ENCODE measurements around the gene SMARCA4.
"Not testable (repeated sequence)": the region's sequence is repeated elsewhere in the genome, so short reads cannot be mapped to it uniquely, and the experiment has no call there.

SMARCA4 gene

GRCh38 chr19:11041194-11041593, 80.4 kb downstream of the SMARCA4 start:
- no peak for DNase-seq

DNA sequence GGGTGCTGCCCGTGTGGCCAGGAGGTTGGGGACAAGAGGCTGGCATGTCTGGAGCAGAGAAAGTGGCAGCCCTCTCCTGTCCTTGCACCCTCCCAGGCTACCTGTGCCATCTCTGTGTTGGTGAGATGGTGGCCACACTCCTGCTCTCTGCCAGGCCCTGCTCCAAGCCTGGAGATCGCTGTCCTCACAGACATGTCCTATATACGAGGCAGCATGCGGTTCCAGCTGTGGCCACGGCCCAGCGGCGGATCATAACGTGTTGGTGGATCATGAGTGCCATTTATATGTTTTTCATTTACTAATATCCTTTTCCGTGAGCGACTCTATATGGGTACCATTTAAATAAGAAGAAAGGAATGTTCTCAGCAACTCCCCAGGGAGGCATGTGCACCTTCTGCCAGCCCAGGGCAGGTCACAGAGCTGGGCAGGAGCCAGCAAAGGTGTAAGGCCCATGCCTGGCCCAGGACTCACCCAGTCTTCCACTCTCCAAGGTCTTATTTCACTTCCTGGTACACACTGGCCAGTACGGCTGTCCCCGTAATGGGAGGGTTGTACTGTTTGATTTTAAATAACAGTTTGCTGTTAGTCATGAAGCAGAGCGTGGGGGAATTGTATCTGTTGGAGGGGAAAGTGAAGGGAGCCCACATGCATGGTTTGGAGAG, 81.3 kb downstream of the SMARCA4 start:
- DNase-seq: no peak

DNA sequence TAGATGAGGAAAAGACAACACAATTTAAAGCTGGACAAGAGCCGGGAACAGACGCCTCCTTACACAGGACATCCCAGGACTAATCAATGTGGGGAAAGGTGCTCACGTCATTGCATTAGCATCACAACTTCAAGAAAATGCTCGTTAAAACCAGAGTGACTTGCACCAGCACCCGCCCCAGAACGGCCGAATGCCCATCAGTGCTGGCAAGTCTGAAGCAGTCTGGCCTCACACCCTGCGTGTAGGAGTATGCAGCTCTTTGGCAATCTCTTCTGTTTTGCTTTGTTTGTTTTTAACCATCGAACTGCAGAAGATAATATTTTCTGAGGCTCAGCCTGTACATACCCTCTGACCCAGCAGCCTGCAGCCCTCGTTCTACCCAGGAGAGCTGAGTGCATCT, 83.6 kb downstream of the SMARCA4 start:
- no peak for DNase-seq

DNA sequence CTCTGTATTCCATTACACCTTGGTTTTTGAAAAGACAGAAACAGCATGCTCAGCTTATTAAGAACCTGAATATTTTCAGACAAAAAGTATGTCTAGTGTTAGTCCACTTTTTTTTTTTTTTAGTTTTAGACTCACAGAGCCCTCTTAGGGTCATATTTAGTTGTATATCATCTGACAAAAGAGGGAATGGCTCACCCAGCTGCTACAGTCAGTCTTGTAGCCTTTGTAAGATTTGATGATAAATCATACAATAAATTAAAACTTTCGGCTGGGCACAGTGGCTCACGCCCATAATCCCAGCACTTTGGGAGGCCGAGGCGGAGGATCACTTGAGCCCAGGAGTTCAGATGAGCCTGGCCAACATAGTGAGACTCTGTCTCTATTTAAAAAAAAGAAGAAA, 84.7 kb downstream of the SMARCA4 start:
- DNase-seq: no peak

- no peak for DNase-seq
Observed at GRCh38 chr19:11046605-11047354, 86.0 kb downstream of the SMARCA4 start.

DNA sequence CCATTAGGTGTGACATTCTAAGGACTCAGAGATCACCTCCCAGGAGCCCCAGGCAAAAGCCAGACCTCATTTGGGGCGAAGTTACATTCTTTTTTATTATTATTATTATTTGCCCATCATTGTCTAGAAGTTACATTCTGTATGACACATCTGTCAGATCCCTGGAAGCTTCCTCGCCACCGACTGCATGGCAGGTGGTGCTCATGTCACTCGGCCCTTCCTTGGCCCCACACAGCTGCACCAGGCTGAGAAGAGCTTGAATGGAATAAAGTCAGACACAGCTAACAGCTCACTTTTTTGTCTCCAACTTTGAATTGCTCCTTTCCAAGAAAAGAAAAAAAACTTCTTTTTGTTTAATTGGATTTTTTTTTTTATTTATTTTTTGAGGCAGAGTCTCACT, 87.0 kb downstream of the SMARCA4 start:
- DNase-seq: no peak

DNA sequence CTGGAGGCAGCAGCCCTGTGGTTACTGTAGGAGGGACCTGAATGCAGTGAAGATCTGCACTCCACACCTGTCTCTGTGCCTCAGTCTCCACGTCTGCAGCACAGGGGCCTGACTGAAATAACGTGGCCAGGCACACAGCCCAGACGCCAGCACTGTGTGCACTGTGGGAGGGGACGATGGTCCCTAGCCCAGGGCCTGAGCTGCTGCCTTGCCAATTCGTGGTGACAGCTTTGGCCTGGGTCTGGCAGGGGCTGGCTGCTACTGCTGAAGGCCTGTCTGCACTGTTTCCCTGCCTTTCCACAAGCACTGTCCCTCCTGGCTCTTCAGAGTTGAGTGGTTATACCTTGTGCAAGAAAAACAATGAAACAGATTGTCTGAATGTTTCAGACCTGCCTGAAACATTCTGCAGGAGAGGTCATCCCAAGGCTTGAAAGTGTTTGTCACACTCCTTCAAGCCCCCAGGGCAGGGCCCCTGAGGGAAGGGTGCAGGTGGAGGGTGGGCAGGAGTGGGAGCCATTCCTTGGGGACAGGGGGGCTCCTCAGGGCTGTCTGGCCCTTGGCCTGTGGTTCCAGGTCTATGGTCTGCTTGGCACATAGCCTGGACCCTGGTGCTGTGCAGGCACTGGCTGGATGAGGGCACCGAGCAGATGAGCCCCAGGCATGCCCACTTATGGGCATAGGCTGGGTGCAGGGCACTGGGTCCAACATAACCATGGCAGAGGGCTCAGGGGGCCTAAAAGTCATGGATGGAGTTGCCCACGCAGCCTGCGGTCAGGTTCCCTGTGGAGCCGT, 89.7 kb downstream of the SMARCA4 start:
- DNase-seq: no peak

DNA sequence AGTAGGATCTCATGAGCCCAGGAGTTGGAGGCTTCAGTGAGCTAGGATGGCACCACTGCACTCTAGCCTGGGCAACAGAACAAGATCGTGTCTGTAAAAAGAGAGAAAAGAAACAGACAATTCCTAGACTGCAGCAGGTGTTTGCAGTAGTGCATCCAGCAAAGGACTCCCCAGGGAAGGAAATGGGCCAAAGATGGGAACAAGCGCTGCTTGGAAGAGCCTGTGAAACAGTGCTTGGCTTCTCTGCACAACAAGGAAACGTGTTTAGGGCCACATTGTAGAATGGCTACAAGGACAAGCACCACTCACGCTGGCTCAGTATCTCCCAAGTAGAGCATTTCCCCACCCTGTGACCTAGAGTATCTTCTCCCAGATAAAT, 93.0 kb downstream of the SMARCA4 start:
- DNase-seq: no peak

DNA sequence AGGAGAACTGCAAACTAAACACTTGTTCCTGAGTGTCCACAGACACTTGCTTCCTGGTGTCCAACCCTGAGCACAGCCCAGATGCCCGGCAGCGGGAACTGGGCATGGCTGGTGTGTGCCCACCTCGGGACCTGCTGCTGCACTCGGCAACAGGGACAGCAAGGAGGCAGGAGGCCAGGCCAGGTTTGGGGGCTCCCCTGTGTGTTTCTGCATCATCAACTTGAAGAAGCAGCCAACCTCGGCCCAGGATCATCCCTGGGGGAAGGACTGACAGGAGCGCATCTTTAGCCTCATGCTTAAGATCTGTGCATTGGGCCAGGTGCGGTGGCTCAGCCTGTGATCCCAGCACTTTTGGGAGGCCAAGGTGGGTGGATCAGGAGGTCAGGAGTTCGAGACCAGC, 93.4 kb downstream of the SMARCA4 start:
- no peak for DNase-seq

GRCh38 chr19:11054628-11055027, 93.8 kb downstream of the SMARCA4 start:
- no peak for DNase-seq

- DNase-seq: no peak
Observed at GRCh38 chr19:11058246-11059030, 97.6 kb downstream of the SMARCA4 start.

GRCh38 chr19:11059511-11060358, 98.9 kb downstream of the SMARCA4 start:
- no peak for DNase-seq

DNA sequence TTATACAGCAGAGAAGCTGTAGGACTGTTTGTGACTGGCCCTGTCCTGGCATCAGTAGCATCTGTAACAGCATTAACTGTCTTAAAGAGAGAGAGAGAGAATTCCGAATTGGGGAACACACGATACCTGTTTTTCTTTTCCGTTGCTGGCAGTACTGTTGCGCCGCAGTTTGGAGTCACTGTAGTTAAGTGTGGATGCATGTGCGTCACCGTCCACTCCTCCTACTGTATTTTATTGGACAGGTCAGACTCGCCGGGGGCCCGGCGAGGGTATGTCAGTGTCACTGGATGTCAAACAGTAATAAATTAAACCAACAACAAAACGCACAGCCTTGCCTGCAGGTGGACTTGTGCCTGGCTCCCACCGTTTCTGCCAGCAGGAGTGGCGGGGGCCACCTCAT, 101.1 kb downstream of the SMARCA4 start:
- no peak for DNase-seq

- DNase-seq: no peak
Observed at GRCh38 chr19:11063434-11063833, 102.6 kb downstream of the SMARCA4 start.

- no peak for DNase-seq
Observed at GRCh38 chr19:11064831-11065303, 104.0 kb downstream of the SMARCA4 start.

DNA sequence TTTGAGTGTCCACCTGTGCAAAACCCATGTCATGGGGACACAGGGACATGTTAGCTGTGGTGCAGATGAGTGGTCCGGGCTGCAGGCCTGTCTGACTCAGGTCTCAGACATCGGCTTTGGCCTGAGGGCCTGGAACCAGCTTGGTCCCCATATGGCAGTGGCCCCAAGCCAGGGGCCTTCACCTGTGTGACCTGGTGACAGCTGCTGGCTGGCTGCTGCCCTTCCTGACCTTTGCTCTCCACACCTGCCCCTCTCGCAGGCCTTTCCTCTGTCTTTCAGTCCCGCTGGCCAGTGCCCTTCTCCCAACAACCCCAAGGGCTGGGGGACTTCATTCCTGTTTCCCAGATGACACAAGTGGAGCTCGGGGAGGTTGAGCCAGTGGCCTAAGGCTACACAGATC, 105.5 kb downstream of the SMARCA4 start:
- DNase-seq: no peak

DNA sequence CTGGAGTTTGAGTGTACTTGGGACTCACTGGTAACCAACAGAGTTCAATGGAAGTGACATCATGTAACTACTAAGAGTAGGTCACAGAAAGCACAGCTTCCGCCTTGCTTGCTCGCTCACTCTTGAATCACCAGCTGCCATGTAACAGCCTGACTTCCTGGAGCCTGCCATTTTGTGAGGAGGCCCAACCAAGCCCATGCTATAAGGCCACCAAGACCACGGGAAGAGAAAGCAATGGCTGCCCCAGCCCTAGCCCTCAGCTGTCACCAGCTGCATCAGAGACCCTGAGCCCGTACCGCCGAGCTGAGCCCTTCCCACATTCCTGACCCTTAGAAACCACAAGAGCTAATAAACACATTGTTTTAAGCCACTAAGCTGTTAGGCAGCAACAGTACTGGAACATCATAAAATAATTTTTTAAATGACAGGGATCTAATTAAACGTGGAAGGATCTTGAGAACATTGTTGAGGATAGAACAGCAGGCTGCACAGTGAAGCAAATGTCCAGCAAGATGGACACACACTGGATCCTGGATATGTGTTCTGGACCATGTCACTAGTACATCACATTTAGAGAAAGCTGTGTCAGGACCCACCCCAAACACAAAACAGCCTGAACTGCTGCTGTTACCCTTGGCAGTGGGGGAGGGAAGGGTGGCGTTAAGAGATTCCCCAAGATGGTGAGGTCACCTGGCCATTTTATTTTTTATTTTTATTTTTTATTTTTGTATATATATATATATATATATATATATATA, 106.7 kb downstream of the SMARCA4 start:
- no peak for DNase-seq

GRCh38 chr19:11069561-11069960, 108.7 kb downstream of the SMARCA4 start:
- no peak for DNase-seq

DNA sequence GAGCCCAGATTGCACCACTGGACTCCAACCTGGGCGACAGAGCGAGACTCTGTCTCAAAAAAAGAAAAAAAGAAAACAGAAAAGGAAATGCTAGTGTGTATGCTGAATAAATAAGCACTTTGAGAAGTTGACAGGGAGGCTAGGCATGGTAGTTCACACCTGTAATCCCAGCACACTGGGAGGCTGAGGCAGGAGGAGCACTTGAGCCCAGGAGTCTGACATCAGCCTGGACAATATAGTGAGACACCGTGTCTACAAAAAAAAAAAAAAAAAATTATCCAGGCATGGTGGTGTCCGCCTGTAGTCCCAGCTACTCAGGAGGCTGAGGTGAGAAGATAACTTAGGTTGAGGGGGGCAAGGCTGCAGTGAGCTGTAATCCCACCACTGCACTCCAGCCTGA, 109.3 kb downstream of the SMARCA4 start:
- no peak for DNase-seq

- DNase-seq: no peak
Observed at GRCh38 chr19:11073568-11073967, 112.7 kb downstream of the SMARCA4 start.

GRCh38 chr19:11076792-11077191, 116.0 kb downstream of the SMARCA4 start:
- DNase-seq: not testable (repeated sequence)

Data from CD4-positive, alpha-beta T cell treated with Interleukin-17A for 1 hour (primary cell).